Measurements from ENCODE around the gene CHPF2.
A peak's percentile ranks its signal among the peaks of the same experiment; 100 is the strongest.

CHPF2 gene

DNA sequence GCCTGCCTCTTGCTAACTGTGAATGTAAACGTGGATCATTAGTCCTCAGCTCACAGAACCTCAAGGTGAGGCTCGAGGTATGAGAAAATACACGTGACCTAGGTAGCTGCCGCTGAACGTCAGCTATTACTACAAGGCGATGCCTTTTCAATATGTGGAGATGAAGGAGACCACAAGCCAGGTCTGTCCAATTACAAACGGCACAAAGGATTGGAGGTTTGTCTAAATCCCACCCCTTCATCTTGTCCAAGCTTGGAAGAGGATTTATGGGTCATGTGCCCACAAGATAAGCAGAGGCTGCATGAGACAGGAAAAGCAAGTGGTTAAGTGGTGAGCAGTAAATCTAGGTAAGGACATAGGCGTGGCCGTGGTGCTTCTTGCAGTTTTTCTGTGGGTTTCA, 25.4 kb upstream of the CHPF2 start:
- no peak for DNase-seq

DNA sequence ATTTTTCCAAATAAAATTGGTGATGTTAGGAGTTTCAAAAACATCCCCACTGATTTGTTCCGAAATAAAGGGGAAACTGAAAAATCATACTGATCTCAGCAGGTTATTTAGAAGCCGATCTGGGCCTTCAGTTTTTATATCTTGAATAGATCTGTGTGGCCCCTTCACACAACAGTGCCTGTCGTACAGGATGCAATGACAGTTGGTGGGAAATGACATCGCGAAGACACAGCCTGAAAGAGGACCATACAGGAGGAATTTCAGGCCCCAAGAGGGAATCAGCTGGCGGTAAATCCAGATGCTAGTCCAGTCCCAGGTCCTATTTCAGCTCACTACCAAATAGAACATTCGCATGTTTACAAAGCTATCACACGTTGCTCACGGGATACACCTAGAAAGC, 25.0 kb upstream of the CHPF2 start:
- no peak for DNase-seq

DNA sequence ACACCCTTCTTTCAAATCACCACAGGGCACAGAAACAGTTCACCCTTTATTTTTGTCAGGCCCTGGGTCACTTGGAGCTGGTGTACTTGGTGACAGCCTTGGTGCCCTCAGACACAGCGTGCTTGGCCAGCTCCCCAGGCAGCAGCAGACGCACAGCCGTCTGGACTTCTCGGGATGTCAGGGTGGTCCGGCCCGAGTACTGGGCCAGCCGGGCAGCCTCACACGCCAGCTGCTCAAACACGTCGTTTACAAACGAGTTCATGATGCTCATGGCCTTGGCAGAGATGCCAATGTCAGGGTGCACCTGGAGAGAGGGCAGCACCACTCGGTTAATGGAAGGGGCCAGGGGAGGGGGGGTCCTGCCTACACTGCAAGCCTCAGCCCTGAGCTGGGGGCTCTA, 24.5 kb upstream of the CHPF2 start:
- DNase-seq: no peak

DNA sequence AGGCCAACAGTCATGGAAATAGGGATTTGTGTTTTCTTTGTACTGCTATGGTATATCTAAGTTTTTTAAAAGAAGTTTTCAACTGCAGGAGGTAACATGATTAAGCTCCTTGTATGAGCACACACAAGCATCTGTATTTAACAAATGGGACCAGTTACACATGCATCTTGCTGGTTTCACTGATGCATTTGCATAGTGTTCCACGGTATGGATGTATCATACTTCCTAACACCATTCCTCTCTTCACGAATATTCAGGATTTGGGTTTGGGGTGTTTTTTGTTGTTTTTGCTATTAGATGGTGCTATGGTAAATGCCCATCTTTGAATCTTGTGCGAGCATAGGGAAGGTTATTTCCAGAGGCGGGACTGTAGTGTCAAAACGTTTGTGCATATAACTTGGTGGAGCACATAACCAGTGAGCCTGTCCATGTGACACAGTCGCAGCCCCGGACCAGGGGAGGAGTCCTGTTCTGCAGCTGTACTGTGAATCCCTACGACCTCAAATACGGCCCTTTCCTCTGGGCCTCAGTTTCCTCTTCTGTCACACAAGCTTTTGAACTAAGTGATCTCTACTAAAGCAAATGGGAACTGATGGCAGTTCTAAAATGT, 23.9 kb upstream of the CHPF2 start:
- DNase-seq: no peak

DNA sequence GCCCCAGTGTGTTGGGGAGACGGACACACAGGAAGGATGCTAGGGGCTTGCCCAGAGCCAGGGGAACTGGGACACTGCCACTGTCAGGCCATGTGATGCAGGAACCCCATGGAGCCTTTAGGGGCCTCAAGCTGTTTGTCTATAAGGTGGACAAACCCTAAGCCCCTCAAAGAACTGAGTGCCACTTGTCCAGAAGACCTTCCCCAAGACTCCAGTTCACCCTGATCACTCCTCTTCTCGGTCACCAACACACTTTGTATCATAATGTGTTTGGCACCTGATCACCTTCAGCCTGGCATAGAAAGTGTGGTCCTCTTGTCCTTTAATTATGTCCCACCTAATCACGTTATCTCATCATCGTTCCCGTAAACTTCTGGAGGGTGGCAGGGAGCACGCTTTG, 22.7 kb upstream of the CHPF2 start:
- no peak for DNase-seq

DNA sequence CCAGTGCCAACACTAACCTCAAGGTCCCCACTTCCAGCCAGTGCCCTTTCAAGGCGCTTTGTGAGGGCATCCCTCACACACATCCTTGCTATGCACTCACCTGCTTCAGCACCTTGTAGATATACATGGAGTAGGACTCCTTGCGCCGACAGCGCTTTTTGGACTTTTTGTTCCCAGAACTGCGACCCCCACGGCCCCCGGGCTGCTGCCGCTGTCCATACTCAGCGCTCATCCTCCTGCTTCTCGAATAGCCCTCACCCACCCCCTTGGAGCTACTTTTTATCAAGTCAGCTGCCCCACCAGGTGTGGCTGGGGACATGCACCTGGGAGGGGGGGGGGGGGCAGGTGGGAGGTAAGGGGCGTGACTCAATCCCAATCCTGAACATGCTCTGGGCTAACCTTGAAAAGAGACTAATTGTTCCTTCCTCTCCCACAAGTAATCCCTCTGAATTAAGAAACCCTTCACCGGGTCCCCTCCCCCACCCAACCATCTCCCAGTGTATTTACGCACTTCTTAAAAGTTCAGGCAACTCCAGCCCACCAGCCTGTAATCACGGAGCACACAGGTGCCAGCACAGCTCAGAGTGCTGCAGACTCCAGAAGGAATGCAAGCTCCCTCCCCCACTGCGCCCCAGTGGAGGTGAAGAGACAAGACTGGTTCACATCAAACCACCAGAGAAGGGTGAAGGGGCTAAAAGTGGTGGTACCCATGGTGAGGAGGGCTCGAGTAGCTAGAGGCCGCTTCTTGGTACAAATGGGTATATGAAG, 22.0 kb upstream of the CHPF2 start, which contains the start of gene H2BK1:
Gene H2BK1 (minus strand): TSS at position 402 of the 768 bp plus-strand sequence. CDS start 170 bp downstream, at position 232.
- no peak for DNase-seq

DNA sequence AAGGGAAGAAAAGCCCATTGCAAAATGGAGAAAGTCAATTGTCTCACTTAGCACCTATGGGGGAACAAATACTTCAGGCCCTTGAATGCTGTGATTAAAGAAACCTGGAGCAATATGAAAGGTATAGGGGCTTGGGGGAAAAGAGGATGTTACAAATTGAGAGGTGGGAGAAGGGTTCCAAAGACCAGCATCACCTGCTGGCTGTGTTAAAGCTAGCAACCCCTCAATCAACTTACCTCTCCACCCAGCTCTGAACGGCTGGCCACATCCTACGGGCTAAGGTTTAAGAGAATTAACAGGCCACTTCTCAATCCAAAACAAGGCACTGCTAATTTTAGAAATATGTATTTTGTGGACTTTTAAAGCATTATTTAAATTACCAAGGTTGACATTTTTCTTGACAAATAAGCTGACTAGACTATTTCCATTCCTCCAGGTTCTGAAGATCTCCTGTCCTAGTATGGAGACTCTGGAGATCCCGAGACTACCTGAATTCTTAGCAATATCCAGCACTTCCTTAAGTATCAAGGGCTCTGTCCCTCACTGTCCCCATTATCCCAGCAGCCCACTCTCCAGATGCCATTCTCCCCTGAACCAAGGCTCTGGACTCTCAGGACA, 21.0 kb upstream of the CHPF2 start:
- no peak for DNase-seq

DNA sequence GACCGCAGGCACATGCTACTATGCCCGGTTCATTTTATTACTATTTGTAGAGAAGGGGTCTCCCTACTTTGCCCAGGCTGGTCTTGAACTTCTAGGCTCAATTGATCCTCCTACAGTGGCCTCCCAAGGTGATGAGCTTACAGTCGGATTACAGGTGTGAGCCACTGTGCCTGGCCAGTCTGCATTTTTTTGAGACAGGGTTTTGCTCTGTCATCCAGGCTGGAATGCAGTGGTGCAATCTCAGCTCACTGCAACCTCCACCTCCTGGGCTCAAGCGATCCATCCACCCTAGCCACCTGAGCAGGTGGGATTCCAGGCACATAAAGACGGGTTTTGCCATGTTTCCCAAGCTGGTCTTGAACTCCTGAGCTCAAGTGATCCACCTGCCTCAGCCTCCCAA, 19.7 kb upstream of the CHPF2 start:
- no peak for DNase-seq

DNA sequence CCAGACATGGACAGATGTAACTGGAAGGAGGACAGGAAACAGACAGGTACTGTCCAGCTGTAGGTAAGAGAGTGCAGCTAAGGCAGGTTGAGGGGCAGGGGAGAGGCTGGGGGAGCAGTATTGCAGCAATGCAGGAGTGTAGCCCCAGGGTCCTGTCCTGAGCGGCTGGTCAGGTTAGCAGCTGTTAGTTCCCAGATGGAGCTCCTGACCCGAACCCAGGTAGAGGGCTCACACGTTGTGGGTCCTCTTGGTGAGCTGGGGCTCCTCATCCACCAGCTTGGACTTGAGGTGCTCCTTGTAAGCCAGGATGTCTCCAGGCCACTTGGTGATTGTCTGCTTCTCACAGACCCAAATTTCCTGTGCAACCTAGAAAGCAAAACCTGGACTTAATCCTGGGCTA, 18.5 kb upstream of the CHPF2 start:
- no peak for DNase-seq

DNA sequence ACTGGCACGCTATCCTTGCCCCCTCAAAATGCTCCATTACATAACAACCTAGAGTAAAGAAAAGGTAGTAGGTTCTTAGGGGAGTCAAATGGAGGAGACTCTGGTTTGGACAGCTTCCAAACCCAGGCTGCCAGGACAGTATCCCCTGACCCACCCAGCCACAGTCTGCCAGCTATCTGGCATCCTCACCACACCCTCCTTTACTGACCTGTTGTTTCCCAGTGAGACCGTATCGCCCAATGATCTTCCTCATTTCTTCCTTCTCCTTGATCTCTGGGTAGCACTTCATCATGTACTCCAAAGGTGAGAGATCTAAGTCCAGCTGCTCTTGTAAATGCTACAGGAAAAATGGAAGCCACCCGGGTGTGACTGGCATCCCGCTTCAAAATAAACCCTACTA, 16.9 kb upstream of the CHPF2 start:
- DNase-seq: no peak

DNA sequence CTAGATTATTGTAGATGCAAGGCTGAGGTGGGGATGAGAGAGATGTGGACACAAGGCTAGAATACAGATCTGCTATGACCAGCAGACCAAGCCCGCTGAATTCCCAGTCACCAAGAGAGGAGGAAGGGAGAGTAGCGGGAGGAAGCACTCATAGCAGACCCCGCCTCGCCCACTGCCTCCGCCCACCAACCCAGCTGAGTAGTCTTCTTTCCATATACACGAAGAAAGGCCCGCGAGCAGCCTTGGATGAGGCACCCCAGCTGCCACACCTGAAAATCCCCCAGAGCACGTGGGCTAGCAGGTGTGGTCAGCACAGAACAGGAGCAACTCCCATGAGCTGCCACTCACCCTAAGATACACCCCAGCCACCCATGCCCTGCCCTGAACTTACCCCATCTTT, 14.1 kb upstream of the CHPF2 start:
- DNase-seq: no peak

DNA sequence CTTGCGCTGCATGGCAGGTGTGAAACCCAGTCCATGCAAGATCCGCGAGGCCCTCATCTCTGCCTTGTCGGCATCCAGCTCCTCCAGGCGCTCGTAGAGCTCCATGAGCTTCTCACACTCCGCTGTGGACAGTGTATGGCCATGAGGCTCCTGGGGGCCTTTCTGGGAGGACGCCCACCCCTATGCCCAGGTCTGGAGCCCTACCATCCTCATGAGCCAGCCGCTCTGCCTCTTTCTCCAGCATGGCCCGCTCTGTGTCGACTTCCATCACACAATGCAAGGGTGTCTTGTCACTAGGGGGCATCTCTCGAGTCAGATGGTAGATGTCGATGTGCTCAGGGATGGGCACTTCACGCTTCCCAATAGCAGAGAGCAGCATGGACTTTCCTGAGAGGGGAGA, 8.6 kb upstream of the CHPF2 start:
- DNase-seq: no peak

DNA sequence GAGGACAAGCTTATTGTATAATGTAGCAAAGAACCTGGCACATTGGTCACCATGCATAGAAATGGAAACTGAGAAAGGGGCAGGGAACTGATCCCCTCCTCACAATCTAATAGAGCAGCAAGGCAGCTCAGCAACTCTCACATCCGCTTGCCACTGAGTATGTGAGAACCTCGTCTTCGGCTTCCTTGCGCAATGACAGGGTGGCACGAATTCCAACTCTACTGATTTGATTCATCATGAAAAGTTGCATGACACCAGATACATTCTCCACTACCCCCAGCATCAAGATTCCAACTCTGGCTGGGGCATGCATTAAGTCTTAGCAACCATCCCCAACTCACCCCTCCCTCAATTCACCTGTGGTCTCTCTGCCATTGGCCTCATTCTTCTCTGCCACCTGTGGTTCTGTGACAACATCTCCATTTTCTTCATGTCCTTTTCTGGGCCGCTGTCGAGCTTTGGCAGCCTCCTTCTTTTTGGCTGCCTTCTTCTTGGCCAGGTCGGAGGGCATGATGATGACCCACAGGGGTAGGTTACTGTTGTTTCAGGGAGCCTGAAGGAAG, 6.3 kb upstream of the CHPF2 start:
- DNase-seq: no peak

DNA sequence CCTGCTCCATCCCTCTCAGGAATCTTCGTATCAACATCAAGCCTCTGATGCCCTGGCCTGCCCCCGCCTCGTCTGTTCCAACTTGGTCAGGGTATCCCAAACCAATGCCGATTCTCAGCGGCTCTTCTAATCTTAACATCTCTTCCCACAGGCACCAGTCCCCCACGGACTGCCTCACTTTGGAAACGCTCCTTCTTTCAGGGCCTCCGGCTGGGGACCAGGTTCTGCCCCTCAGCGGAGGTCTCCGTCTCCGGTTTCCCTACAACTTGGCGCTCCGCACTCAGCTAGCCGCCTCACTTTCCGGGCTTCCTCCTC, 5.8 kb upstream of the CHPF2 start:
- DNase-seq: no peak

DNA sequence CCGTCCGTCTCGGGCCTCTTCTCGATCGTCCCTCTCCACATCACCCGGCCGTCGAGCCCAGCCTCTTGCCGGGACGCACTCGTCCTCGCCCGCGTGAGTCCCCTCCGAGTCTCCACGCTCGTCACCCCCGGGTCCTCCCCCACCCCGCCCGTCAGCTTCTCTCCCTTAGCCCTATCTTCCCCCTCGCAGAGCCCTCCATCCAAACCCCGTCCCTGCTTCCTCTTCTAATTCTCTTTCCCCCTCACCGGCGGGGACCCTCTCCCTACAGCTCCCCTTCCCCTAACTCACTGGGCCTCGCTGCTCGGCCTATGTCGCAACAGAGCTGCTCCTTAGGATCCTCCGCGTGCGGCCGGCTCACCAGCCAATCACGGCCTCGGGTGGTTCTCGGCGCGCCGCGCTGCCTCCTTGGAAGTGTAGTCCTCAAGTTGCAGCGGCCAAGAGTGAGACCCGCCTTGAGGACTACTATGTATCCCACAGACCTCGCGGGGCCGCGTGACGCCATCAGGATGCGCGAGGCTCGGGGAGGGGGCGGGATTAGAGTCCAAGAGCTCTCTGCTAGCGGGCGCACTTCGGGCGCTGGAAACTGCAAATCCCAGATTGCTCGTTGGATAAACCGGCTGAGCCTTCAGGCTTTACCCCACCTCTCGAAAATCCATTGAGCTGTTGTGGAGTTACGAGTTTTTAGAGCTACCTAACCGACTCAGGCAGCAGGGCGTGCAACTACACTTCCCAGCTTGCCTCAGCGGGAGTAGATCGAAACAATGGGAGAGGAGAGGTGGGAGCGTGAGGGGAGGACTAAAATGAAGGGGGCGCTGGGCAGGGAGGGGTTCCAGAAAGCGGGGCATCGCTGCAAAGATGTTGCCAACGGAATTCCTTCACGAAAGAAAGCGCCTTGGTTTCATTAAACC, 5.2 kb upstream of the CHPF2 start, which contains the start of gene ABCF2:
Gene ABCF2 (minus strand): TSS at position 331 of the 908 bp plus-strand sequence. CDS start 747 bp downstream, outside the sequence.
- DNase-seq: peak; percentile 99

DNA sequence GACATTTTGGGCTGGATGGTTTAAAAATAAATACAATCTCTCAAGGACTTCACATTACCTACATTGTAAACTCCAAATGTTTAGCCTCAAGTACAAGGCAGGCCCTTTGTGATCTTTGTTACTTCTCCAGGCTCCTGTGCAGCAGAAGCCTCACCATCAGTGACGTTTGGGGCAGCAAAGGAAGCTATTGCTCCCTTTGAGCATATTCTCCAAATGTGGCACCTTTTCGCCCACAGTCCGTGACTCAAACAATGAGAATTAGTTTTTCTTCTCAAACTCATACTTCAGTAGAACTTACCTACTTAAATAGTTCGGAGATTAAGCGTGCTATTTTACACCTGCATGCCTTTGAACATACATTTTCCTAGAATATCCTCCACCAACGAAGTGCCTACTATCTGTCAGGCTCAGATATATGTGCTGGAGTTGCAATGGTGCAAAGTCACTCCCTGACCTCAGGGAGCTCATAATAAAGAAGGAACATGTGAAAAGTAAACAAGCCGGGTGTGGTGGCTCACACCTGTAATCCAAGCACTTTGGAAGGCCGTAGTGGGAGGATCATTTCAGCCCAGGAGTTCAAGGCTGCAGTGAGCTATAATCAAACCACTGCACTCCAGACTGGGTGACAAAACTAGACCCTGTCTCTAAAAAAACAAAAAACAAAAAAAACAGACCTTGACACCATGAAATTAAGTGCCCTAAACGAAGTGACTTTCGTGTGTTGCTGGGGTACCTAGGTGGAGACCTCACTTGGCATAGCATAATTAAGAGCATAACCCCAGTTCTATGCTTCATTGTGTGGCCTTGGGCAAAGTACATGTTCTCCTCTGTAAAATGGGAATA, 4.0 kb upstream of the CHPF2 start:
- DNase-seq: no peak

DNA sequence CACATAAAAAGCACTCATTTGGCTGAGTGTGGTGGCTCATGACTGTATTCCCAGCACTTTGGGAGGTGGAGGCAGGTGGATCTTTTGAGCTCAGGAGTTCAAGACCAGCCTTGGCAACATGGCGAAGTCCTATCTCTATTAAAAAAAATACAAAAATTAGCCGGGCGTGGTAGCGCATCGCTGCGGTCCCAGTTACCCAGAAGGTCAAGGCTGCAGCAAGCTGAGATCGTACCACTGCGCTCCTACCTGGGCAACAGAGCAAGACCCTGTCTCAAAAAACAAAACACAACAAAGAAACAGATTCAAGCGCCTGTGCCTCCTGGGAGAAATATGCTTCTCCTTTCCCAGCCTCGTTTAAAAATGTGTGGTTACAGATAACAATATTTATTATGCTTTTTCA, 3.0 kb upstream of the CHPF2 start:
- DNase-seq: no peak

DNA sequence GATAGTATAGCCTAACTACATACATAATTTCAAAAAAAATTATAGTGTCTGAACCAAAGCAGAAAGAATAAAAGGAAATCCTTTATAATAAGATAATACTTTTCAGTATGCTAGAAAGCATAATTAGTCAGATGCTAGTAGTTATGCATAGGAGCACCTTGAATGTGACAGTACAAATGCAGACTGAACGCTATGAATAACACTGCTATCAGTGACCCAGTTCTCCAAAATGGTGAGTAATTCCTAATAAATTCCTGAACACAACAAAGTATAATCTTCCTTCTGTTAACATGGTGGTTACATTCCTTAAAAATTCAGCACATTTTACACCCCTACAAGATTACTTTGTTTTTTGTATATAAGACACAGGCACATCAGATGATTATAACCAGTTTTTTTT, 1.2 kb upstream of the CHPF2 start:
- DNase-seq: no peak

DNA sequence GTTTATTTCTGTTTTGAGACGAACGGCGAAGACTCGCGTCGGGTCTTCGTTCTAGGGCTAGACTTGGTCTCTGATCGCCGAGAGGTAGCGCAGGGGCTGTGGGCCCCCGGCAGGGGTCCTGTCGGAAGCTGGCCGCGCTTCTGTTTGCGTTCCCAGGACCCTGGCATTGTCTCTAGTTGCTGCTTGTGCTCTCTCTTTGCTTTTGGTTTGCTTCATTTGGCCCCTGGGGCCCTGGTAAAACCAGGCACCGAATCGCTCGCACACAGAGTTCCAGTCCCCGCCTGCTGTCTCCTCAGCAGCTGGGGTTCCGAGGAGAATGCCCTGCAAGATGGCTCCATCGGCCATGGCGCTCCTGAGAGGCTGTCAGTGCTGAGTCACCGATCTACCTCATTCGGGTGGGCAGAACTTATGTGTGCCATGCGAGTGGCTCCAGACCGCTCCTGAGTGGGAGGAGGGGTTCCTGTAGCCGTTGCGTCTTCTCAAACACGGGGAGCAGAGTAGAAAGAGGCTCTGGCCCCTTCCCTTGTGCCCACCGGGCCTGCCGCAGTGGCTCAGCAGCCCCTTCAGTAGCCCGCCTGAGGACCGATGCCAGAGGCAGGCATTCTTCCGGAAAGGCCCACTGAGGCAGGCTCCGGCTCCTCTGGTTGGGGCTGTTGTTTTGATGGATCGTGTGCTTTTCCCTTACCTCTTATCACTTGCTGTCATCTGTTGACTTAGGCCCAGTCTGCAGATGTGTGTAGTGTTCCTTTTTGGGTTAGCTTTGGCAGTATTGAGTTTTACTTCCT, 826 bp downstream of the CHPF2 start:
- peak; percentile 76 for DNase-seq

DNA sequence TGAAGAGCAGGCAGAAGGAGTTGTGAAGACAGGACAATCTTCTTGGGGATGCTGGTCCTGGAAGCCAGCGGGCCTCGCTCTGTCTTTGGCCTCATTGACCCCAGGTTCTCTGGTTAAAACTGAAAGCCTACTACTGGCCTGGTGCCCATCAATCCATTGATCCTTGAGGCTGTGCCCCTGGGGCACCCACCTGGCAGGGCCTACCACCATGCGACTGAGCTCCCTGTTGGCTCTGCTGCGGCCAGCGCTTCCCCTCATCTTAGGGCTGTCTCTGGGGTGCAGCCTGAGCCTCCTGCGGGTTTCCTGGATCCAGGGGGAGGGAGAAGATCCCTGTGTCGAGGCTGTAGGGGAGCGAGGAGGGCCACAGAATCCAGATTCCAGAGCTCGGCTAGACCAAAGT, 1.5 kb downstream of the CHPF2 start:
- DNase-seq: no peak

Data from fibroblast of skin of right quadriceps (primary cell).